Measurements from ENCODE around the gene BTG2. TPM values are rescaled to one million over a fixed set of nuclear protein-coding genes. Genes with fewer than 3 reads are reported as not detected.

BTG2 gene
- total RNA-seq, 2 donors from 2014 or later: 119 to 164 TPM

DNA sequence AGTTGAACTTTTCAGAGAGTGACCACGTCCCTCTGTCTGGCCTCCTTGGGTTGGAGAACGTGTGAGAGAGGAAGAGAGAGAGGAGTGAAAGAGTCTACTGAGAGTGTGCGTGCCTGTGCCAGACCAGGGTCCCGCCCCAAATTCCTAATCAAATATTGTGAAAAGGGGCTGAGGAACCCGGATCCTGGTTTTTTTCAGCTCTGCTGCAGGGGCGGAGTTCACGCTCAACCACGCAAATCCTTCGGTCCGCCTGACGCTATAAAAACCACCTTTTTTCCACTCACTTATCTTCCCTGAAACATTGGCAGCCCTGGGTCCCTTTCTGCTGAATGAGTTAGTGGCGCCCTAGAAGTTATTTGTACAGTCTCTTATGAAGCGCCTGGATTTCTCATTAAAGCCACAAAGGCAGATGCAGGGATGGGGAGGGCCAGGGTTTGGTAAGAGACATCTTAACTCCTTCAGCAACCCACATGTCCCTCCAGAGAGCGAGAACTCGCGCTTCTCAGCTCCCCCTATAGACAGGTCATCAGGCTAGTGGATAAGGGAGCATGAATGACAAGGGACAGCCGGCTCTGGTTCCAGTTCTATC is 45.8 kb downstream of the BTG2 start, which contains the start of gene FMOD:
TSS of gene FMOD (minus strand) at position 86 of the 589 bp plus-strand sequence. CDS start 2,852 bp downstream, outside the sequence.
- H3K36me3 ChIP-seq: peaks cover 10% of the 10 kb centered on the region
- peak within 1 kb of the TSS; percentile 79 for H3K4me3 ChIP-seq
- H3K27me3 ChIP-seq (replicated peaks; ENCODE audit: insufficient read depth): no peaks in the 10 kb centered on the region
- no peaks in the 10 kb centered on the region for H3K9me3 ChIP-seq
- peaks cover 7 to 54% of the 10 kb centered on the region in 2 donors for H3K4me1 ChIP-seq (ENCODE audit: control insufficient read depth in 1 of 2, low read depth in 2 of 2)
- TF ChIP-seq, protein P1, sequence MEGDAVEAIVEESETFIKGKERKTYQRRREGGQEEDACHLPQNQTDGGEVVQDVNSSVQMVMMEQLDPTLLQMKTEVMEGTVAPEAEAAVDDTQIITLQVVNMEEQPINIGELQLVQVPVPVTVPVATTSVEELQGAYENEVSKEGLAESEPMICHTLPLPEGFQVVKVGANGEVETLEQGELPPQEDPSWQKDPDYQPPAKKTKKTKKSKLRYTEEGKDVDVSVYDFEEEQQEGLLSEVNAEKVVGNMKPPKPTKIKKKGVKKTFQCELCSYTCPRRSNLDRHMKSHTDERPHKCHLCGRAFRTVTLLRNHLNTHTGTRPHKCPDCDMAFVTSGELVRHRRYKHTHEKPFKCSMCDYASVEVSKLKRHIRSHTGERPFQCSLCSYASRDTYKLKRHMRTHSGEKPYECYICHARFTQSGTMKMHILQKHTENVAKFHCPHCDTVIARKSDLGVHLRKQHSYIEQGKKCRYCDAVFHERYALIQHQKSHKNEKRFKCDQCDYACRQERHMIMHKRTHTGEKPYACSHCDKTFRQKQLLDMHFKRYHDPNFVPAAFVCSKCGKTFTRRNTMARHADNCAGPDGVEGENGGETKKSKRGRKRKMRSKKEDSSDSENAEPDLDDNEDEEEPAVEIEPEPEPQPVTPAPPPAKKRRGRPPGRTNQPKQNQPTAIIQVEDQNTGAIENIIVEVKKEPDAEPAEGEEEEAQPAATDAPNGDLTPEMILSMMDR (IDR thresholded peaks at IDR 0.05): no peak
- ATAC-seq (ENCODE audit: insufficient number of reproducible peaks, low FRiP score, low read depth) (peak; percentile 59), DNase-seq (ENCODE audit: low spot score) (peak; percentile 13)
- H3K27ac ChIP-seq: peak within 1 kb of the TSS; percentile 76 to 92

GRCh38 chr1:203353486-203353885 is 48.2 kb downstream of the BTG2 start:
- H3K4me3 ChIP-seq: no peak overlapping the region
- H3K4me1 ChIP-seq (ENCODE audit: control insufficient read depth in 1 of 2, low read depth in 2 of 2): peaks cover 7 to 32% of the 10 kb centered on the region in 2 donors
- no peaks in the 10 kb centered on the region for H3K27me3 ChIP-seq (replicated peaks; ENCODE audit: insufficient read depth)
- no peak for ATAC-seq (ENCODE audit: insufficient number of reproducible peaks, low FRiP score, low read depth)
- no peaks in the 10 kb centered on the region for H3K9me3 ChIP-seq
- no peaks in the 10 kb centered on the region for H3K36me3 ChIP-seq
- TF ChIP-seq, protein P1 (IDR thresholded peaks at IDR 0.05): no peak
- no peak for DNase-seq (ENCODE audit: low spot score)
- no peak overlapping the region for H3K27ac ChIP-seq

DNA sequence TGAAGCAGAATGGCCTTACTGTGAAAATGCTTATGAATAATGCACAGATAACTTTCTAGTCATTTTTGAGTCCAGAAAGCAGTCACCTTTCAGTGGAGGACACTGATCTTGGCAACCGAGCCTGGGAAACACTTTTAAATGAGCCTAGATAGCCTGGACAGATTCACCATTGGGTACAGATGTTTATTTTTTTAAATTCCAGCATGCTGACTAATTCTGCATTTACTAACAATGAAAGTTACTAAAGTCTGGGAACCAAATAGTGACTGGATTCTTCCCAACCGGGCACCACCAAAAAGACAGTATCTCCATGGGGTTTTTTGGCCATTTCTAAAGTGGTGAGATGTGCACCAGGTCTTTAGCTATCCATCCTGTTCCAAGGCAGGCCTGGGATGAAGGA is 48.9 kb downstream of the BTG2 start:
- no peaks in the 10 kb centered on the region for H3K36me3 ChIP-seq
- no peak for ATAC-seq (ENCODE audit: insufficient number of reproducible peaks, low FRiP score, low read depth)
- H3K4me3 ChIP-seq: no peak overlapping the region
- no peaks in the 10 kb centered on the region for H3K27me3 ChIP-seq (replicated peaks; ENCODE audit: insufficient read depth)
- H3K27ac ChIP-seq: no peak overlapping the region
- no peak for DNase-seq (ENCODE audit: low spot score)
- TF ChIP-seq, protein P1 (IDR thresholded peaks at IDR 0.05): no peak
- H3K4me1 ChIP-seq (ENCODE audit: control insufficient read depth in 1 of 2, low read depth in 2 of 2): peaks cover under 1 to 24% of the 10 kb centered on the region in 2 donors
- H3K9me3 ChIP-seq: no peaks in the 10 kb centered on the region

GRCh38 chr1:203359010-203359571 is 53.8 kb downstream of the BTG2 start:
- H3K9me3 ChIP-seq: no peaks in the 10 kb centered on the region
- TF ChIP-seq, protein P1 (IDR thresholded peaks at IDR 0.05): no peak
- H3K36me3 ChIP-seq: no peaks in the 10 kb centered on the region
- no peak for DNase-seq (ENCODE audit: low spot score)
- ATAC-seq (ENCODE audit: insufficient number of reproducible peaks, low FRiP score, low read depth): no peak
- H3K27ac ChIP-seq: no peak overlapping the region
- no peak overlapping the region for H3K4me3 ChIP-seq
- H3K27me3 ChIP-seq (replicated peaks; ENCODE audit: insufficient read depth): no peaks in the 10 kb centered on the region
- no peaks in the 10 kb centered on the region for H3K4me1 ChIP-seq (ENCODE audit: control insufficient read depth in 1 of 2, low read depth in 2 of 2)

Other genes with a start within 250 kb of the BTG2 start
- not detected for gene MYOG, start 219.5 kb upstream of the BTG2 start, total RNA-seq
- gene ADORA1, start 177.8 kb upstream of the BTG2 start, total RNA-seq: not detected
- not detected for gene MYBPH, start 129.7 kb upstream of the BTG2 start, total RNA-seq
- 1 to 10 TPM in 1 of 2 donors, under 1 TPM in 1; 0.68 to 5.0 TPM for gene CHI3L1, start 118.8 kb upstream of the BTG2 start, total RNA-seq
- under 1 TPM; 0.14 to 0.41 TPM for gene CHIT1, start 75.8 kb upstream of the BTG2 start, total RNA-seq
- gene FMOD, start 45.6 kb downstream of the BTG2 start, total RNA-seq: 100 to 1,000 TPM; 190 to 438 TPM
- gene PRELP, start 170.3 kb downstream of the BTG2 start, total RNA-seq: 100 to 1,000 TPM; 232 to 244 TPM
- gene OPTC, start 188.6 kb downstream of the BTG2 start, total RNA-seq: not detected